Ishikawa (cell line): ENCODE results near the gene CRB3.

Experiments
- CEBPB ChIP-seq: IDR thresholded peaks from 2 replicates; pipeline ENCODE4 v1.6.1; 2012
- CREB1 ChIP-seq: IDR thresholded peaks from 2 replicates; pipeline ENCODE4 v1.6.1; 2012; ENCODE audit warnings: low read depth
- EGR1 ChIP-seq: IDR thresholded peaks from 2 replicates; pipeline ENCODE4 v1.6.1; 2012
- EP300 ChIP-seq: IDR thresholded peaks from 2 replicates; pipeline ENCODE4 v1.6.1; 2012; ENCODE audit warnings: borderline replicate concordance
- FOXM1 ChIP-seq: IDR thresholded peaks from 2 replicates; pipeline ENCODE4 v1.6.1; 2012; ENCODE audit warnings: low read depth, borderline replicate concordance
- MAX ChIP-seq: IDR thresholded peaks from 2 replicates; pipeline ENCODE4 v1.6.1; 2012
- NFIC ChIP-seq: IDR thresholded peaks from 2 replicates; pipeline ENCODE4 v1.6.1; 2012
- RAD21 ChIP-seq: IDR thresholded peaks from 2 replicates; pipeline ENCODE4 v1.6.1; 2012; ENCODE audit warnings: low read depth
- REST ChIP-seq: IDR thresholded peaks from 2 replicates; pipeline ENCODE4 v1.6.1; 2012; ENCODE audit warnings: low read depth, mild to moderate bottlenecking
- TAF1 ChIP-seq: IDR thresholded peaks from 2 replicates; pipeline ENCODE4 v1.6.1; 2012; ENCODE audit warnings: low read depth, mild to moderate bottlenecking
- TCF12 ChIP-seq: IDR thresholded peaks from 2 replicates; pipeline ENCODE4 v1.6.1; 2012; ENCODE audit warnings: low read depth
- TEAD4 ChIP-seq: IDR thresholded peaks from 2 replicates; pipeline ENCODE4 v1.6.1; 2012
- USF1 ChIP-seq: IDR thresholded peaks from 2 replicates; pipeline ENCODE4 v1.6.1; 2012
- YY1 ChIP-seq: IDR thresholded peaks from 2 replicates; pipeline ENCODE4 v1.6.1; 2012; ENCODE audit warnings: low read depth
- ZBTB7A ChIP-seq: IDR thresholded peaks from 2 replicates; pipeline ENCODE4 v1.6.1; 2012; ENCODE audit warnings: low read depth

CRB3 gene

GRCh38 chr19:6417713-6418561 is 46.1 kb upstream of the CRB3 start:
- TF ChIP-seq EGR1 (no peak), ZBTB7A (0 out of 2 replicates have a peak, but pooled peaks have one; percentile 27)

- TF ChIP-seq TCF12 (no peak), ZBTB7A (no peak), YY1 (no peak), RAD21 (no peak), FOXM1 (no peak)
These were observed 45.5 kb upstream of the CRB3 start for GRCh38 chr19:6418562-6418932.

GRCh38 chr19:6421075-6422014 is 42.7 kb upstream of the CRB3 start:
- TF ChIP-seq RAD21 (no peak), MAX (no peak), CREB1 (no peak), TEAD4 (no peak), YY1 (no peak), CEBPB (no peak), REST (no peak), EGR1 (no peak), ZBTB7A (no peak), NFIC (no peak), FOXM1 (no peak), USF1 (no peak), TAF1 (no peak), EP300 (no peak), TCF12 (no peak)

- TF ChIP-seq CEBPB (no peak), TEAD4 (no peak), ZBTB7A (no peak; the same call in 1 of the 2 replicates), YY1 (no peak)
These were observed 40.4 kb upstream of the CRB3 start for GRCh38 chr19:6423499-6424194.

GRCh38 chr19:6424195-6424938 is 39.7 kb upstream of the CRB3 start, which contains the start of gene KHSRP:
Gene KHSRP (minus strand): TSS chr19:6424811. CDS start chr19:6424701, 110 bp downstream.
- peak; percentile 78 for TF ChIP-seq MAX
- TF ChIP-seq YY1, result no peak
- no peak for TF ChIP-seq EP300
- TF ChIP-seq TEAD4, result no peak
- peak; percentile 90 for TF ChIP-seq USF1
- no peak for TF ChIP-seq RAD21
- peak; percentile 91; the same call in 1 of the 2 replicates for TF ChIP-seq ZBTB7A
- TF ChIP-seq REST, result no peak
- TF ChIP-seq CEBPB, result no peak
- no peak for TF ChIP-seq FOXM1
- peak; percentile 71 for TF ChIP-seq CREB1
- 0 out of 2 replicates have a peak, but pooled peaks have one; percentile 50 for TF ChIP-seq TCF12
- TF ChIP-seq TAF1, result peak; percentile 78; the same call in 1 of the 2 replicates
